Left ventricle myocardium inferior (tissue), 1 donor: ENCODE measurements around the gene ZNF490. TPM values are rescaled to one million over a fixed set of nuclear protein-coding genes. Genes with fewer than 3 reads are reported as not detected.
A peak's percentile ranks its signal among the peaks of the same experiment; 100 is the strongest.

Experiments used
- DNase-seq: peaks from one replicate; pipeline ENCODE4 v3.0.0-alpha.2; 2020
- H3K27ac ChIP-seq: fragments of 200-600 bp; replicated peaks from 2 replicates; pipeline ENCODE4 v1.8.0; 2021
- H3K27me3 ChIP-seq: fragments of 200-600 bp; 2 replicates; pipeline ENCODE4 v1.8.0; 2021; ENCODE audit warnings: low read depth
- H3K36me3 ChIP-seq: fragments of 200-600 bp; 2 replicates; pipeline ENCODE4 v1.8.0; 2021
- H3K4me1 ChIP-seq: fragments of 200-600 bp; 2 replicates; pipeline ENCODE4 v1.8.0; 2021
- H3K4me3 ChIP-seq: fragments of 200-600 bp; 2 replicates; pipeline ENCODE4 v1.8.0; 2021; ENCODE audit warnings: mild to moderate bottlenecking, moderate library complexity
- H3K9me3 ChIP-seq: fragments of 200-600 bp; replicated peaks from 2 replicates; pipeline ENCODE4 v1.8.0; 2021
- intact Hi-C: fragments of 100-400 bp; cut with micrococcal nuclease; formaldehyde crosslinking; loops from one replicate; pipeline ENCODE4 v1.11.0; 2022
- total RNA-seq: library from RNA; stranded (reverse); fragmentation: NEBNext Ultra II Directional; extraction: Animal tissue kit (Norgen Biotek cat#: 25700); gene quantifications from one replicate; pipeline ENCODE4 v1.2.1, GENCODE V29; 2021
- TF ChIP-seq, protein P1 (sequence below): fragments of 200-600 bp; IDR thresholded peaks from 2 replicates; pipeline ENCODE4 v1.8.0; 2021; ENCODE audit warnings: antibody characterized with exemption, mild to moderate bottlenecking, borderline replicate concordance
- donor health status: DM: no; HTN: yes; CAD: no; lungs with severe emphysema.

Gene ZNF490
- total RNA-seq, 1 donor from 2014 or later: 4.1 TPM

DNA sequence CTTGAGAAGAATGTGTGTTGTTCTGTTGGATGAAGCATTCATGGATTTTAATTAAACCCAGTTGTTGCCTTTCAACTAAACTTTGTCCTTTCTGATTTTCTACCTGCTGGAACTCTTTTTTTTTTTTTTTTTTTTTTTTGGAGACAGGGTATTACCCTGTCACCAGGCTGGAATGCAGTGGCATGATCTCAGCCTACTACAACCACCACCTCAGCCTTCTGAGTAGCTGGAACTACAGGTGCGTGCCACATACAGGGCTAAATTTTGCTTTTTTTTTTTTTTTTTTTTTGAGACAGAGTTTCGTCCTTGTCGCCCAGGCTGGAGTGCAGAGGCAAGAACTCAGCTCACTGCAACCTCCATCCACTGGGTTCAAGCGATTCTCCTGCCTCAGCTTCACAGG, 7.0 kb upstream of the ZNF490 start:
- peaks cover 38% of the 10 kb centered on the region for H3K36me3 ChIP-seq
- intact Hi-C loops: no loop called here
- H3K4me1 ChIP-seq: peaks cover 49% of the 10 kb centered on the region
- H3K27me3 ChIP-seq: no peaks in the 10 kb centered on the region
- DNase-seq: no peak
- H3K27ac ChIP-seq: no peak overlapping the region
- H3K4me3 ChIP-seq: no peak overlapping the region
- TF ChIP-seq, protein P1, sequence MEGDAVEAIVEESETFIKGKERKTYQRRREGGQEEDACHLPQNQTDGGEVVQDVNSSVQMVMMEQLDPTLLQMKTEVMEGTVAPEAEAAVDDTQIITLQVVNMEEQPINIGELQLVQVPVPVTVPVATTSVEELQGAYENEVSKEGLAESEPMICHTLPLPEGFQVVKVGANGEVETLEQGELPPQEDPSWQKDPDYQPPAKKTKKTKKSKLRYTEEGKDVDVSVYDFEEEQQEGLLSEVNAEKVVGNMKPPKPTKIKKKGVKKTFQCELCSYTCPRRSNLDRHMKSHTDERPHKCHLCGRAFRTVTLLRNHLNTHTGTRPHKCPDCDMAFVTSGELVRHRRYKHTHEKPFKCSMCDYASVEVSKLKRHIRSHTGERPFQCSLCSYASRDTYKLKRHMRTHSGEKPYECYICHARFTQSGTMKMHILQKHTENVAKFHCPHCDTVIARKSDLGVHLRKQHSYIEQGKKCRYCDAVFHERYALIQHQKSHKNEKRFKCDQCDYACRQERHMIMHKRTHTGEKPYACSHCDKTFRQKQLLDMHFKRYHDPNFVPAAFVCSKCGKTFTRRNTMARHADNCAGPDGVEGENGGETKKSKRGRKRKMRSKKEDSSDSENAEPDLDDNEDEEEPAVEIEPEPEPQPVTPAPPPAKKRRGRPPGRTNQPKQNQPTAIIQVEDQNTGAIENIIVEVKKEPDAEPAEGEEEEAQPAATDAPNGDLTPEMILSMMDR: no peak
- no peaks in the 10 kb centered on the region for H3K9me3 ChIP-seq

DNA sequence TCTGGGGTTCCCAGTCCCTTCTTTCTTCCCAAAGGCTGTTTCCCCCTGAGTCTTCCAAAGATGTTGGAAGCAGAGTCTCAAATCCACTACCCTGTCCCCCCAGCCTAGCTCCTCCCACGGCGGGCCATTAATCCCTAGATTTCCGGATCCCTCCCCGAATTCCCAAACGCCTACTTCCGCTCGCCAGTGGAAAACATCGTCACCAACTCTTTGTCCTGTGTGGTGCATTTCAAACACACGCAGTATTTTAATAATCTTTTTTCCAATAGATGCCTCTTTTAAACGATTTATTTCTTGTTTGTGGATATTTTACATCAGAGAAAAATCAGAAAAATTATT, 717 bp upstream of the ZNF490 start:
- intact Hi-C loops: no loop called here
- peak overlapping the region; percentile 99 for H3K27ac ChIP-seq
- H3K36me3 ChIP-seq: peaks cover 40% of the 10 kb centered on the region
- DNase-seq: peak; percentile 66
- peaks cover 72% of the 10 kb centered on the region for H3K4me1 ChIP-seq
- peak overlapping the region; percentile 99 for H3K4me3 ChIP-seq
- TF ChIP-seq, protein P1: no peak
- H3K9me3 ChIP-seq: no peaks in the 10 kb centered on the region
- no peaks in the 10 kb centered on the region for H3K27me3 ChIP-seq

DNA sequence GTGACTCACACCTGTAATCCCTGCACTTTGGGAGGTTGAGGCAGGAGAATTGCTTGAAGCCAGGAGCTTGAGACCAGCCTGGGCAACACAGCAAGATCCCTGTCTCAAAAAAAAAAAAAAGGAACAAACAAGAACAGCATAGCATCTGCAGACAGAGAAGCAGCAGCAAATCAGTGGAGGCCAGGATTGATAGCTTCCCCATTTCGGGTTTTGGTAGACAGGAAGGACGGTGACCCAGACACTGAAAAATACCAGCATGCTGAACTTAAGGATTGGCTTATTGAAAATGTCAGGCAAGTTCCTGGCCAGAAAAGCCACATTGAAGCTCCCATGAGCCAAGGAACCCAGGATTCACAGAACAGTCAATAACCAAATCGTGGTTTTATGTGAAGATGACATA, 3.0 kb downstream of the ZNF490 start:
- Histone ChIP-seq H3K36me3 (peaks cover 39% of the 10 kb centered on the region), H3K4me3 (no peak overlapping the region), H3K4me1 (peaks cover 40% of the 10 kb centered on the region), H3K27ac (no peak overlapping the region), H3K27me3 (no peaks in the 10 kb centered on the region), H3K9me3 (no peaks in the 10 kb centered on the region)
- intact Hi-C loops: no loop called here
- TF ChIP-seq, protein P1: no peak
- DNase-seq: no peak

DNA sequence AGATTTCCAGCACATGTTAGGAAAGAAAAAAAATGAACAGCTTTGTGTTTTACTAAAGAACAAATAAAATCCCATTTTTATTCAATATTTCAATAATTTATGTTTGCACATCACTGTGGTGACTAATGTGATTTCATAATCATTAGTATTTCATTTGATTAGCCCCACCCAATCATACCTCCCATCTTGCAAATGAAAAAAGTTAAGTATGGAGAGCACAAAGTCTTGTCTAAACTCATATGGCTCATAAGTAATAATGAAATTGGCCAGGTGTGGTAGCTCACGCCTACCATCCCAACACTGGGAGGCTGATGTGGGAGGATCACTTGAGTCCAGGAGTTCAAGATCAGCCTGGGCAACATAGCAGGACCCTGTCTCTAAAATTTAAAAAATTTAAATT, 3.8 kb downstream of the ZNF490 start:
- peaks cover 42% of the 10 kb centered on the region for H3K36me3 ChIP-seq
- peaks cover 31% of the 10 kb centered on the region for H3K4me1 ChIP-seq
- TF ChIP-seq, protein P1: no peak
- H3K27me3 ChIP-seq: no peaks in the 10 kb centered on the region
- no peaks in the 10 kb centered on the region for H3K9me3 ChIP-seq
- H3K27ac ChIP-seq: no peak overlapping the region
- DNase-seq: no peak
- no peak overlapping the region for H3K4me3 ChIP-seq
- intact Hi-C loops: no loop called here

DNA sequence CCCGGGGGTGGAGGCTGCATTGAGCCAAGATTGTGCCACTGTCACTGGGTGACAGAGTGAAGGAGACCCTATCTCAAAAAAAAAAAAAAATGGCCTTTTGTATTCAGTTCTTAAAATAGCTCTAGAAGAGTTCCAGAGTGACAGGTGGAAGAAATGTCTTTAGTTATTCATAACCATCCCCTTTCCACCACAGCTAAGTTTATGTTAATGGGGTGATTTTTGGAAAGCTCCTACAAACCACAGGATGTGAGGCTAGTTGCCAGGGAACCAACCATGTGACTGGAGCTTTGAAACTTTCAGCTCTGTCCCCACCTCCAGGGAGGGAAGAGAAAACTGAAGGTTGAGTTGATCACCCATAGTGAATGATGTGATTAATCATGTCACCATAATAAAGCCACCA, 6.9 kb downstream of the ZNF490 start:
- Histone ChIP-seq H3K27ac (no peak overlapping the region), H3K4me1 (peaks cover under 1% of the 10 kb centered on the region), H3K36me3 (peaks cover 49% of the 10 kb centered on the region), H3K9me3 (no peaks in the 10 kb centered on the region), H3K4me3 (no peak overlapping the region), H3K27me3 (no peaks in the 10 kb centered on the region)
- TF ChIP-seq, protein P1: no peak
- DNase-seq: no peak
- intact Hi-C loops: no loop called here

DNA sequence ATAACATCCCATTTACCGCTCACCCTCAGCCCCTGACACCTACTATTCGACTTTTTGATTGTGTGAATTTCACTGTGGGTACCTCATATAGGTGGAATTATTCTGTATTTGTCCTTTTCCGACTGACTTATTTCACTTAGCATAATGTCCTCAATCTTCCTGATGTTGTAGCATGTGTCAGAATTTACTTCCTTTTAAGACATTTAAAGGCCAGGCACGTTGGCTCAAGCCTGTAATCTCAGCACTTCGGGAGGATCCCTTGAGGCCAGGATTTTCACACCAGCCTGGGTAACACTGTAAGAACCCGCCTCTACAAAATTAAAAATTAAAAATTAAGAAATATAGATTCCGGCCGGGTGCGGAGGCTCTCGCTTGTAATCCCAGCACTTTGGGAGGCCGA, 13.0 kb downstream of the ZNF490 start:
- DNase-seq: no peak

More for the DNA sequence above, 13.0 kb downstream of the ZNF490 start:
- no peaks in the 10 kb centered on the region for H3K27me3 ChIP-seq
- H3K4me3 ChIP-seq: no peak overlapping the region
- intact Hi-C loops: no loop called here
- no peaks in the 10 kb centered on the region for H3K4me1 ChIP-seq
- H3K9me3 ChIP-seq: no peaks in the 10 kb centered on the region
- peaks cover 23% of the 10 kb centered on the region for H3K36me3 ChIP-seq
- TF ChIP-seq, protein P1: no peak
- no peak overlapping the region for H3K27ac ChIP-seq
